GM18517 (cell line): ENCODE measurements around the gene ALG1L2.
"Not testable (repeated sequence)": the region's sequence is repeated elsewhere in the genome, so short reads cannot be mapped to it uniquely, and the experiment has no call there.

ENCODE experiments used
- ATAC-seq: cut with Tn5 transposase; IDR thresholded peaks from one replicate; pipeline ENCODE4 v1.9.1; 2021; ENCODE audit warnings: mild to moderate bottlenecking, moderate library complexity; ENCODE audit not compliant: unreplicated experiment

Gene ALG1L2, protein sequence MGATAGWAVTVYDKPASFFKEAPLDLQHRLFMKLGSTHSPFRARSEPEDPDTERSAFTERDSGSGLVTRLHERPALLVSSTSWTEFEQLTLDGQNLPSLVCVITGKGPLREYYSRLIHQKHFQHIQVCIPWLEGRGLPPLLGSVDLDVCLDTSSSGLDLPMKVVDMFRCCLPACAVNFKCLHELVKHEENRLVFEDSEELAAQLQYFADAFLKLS

DNA sequence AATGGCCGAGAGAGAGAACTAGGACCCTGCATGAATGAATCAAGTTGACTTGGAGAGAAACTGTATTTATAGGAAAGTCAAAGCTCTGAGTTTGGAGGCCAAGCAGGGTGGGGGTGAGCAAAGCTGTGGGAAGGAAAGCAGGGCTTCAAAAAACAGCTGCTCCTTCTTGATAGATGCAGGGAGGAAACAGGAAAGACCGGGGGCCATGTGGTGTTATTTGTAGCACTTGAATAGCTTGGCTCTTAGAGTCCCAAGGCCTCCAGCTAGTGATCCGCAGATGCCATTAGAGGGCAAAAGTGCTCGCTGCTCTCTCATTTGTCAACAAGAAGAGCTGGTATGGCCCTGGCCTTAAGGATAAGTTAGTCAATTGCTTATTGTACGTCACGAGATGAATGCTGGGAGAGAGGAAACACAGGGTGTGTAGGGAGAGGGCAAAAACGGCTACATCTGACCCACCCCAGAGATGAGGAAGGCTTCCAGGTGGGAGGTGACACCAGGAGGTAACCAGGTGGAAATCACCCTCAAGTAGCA lies at the start of gene ALG1L2:
Gene ALG1L2, plus strand, starts transcription at position 481 of the 531 bp plus-strand sequence. CDS start 186 bp downstream, outside the sequence.
- no peak for ATAC-seq

DNA sequence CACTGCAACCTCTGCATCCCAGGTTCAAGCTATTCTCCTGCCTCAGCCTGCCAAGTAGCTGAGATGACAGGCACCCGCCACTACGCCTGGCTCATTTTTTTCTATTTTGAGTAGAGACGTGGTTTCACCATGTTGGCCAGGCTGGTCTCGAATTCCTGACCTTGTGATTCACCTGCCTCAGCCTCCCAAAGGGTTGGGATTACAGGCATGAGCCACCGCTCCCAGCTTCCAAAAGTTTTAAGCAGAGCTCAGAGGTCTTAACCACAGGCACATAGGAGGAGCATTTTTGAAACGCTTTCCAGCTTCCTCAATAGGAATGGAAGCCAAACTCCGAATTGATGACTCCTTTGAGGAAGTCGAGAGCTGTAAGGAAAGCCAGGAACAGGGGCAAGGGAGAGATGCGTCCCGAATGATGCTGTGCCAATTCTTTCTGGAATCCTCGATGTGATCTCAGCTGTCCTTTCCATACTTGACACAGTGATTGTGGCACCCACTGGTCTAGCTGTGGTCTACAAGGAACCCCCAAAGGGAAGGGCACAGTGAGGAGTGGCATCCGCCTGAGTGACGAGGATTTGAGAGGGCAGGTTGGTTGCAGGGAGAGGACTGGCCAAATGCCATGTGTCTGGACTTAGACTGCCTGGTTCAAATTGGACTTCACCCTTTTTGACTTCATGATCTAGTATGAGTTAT lies 44.4 kb upstream of the ALG1L2 start:
- ATAC-seq = not testable (repeated sequence)

DNA sequence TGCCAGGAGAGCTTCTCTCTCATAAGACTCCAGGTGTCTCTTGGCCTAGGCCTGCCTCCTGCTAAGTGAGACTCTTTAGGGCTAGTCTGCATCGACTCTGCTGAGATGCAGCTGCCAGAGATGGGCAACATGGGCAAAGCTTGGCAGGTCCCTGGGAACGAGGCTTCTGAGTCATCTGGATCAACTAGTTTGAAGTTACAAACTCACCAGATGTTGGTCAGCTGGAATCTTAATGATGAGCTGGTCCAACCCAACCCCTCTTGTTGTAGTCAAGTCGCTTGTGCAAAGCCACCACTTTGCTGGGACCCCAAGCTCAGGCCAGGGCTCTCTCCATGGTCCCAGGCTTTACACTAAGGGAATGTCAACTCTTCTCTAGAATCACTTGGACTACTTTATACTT lies 38.9 kb upstream of the ALG1L2 start:
- ATAC-seq = not testable (repeated sequence)

DNA sequence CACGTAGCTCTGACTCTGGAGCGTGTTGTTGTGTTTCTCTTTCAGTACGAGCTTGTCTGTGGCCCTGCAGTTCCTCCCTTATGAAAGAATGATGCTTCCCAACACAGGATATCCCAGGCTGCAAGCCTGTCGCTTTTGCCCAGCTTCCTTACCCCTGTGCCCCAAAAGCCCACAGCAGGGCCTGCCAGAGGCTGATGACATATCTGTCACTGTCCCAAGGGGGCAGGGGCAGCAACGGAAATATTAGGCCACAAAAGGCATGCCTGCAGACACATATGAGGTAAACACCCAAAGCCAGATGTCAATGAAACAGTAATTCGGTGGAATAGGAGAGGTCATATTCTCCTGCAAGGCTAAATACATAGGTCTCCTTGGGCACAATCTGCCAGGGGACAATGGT lies 38.0 kb upstream of the ALG1L2 start:
- ATAC-seq = not testable (repeated sequence)

DNA sequence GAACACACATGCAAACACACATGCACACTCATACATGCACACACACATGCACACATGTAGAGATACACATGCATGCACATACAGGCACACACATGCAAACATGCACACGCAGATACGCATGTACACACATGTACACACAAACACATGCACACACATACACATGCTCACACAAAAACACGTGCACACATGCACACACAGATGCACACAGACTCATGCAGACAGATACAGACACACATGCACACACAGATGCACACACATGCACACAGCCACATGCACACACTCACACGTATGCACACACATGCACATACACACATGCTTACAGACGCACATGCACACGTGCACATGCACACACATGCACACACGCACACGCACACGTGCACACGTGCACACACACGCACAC lies 37.3 kb upstream of the ALG1L2 start:
- ATAC-seq = no peak

DNA sequence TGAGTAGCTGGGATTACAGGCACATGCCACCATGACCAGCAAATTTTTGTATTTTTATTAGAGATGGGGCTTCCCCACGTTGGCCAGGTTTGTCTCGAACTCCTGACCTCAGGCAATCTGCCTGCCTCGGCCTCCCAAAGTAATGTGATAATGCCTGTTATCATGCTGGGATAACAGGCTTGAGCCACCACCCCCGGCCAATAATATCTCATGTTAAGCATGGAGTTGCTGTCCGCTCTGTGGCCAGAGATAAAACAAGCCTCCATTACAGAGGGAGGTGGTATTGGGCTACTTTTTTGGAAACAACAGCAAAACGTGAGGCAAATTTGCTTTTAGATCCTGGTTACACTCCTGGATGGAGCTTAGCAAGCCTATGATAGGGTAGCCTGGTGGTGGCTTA lies 32.9 kb upstream of the ALG1L2 start:
- no peak for ATAC-seq

DNA sequence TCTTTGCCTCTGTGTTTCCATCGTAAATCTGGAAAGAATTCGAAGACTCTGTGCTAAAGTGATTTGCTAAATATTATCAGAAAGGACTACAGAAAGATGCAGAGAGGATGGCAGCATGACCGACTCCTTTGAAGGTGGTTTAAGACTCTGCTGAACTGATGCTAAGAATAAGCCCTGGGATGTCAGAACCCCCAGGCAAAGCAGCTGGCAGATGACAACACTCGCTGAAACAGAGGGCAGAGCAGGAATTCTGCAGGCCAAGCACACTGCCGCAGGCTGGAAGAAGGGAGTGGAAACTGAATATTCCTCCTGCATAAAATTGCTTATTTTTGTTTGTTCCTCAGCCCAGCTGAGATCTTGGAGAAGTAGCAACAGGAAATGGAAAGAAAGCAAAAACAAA lies 29.3 kb upstream of the ALG1L2 start:
- ATAC-seq = not testable (repeated sequence)

DNA sequence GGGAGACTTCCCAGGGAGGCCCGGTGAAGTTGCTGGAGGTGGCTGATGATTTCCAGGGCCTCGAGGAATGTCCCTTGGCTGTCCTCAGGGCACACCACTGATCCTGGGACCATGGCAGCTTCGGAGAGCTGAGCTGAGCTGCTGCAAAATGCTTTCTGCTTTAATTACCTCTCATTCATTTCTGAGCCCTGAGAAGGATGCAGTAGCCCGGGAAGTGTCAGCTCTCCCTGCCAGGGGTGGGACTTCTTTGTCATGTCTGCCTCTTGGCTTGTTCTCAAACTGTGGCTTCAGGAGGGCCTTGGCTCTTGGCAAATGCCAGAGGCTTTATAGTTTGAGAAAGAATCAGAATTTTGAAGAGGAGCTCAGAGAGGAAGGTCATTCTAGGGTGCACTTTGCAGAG lies 28.7 kb upstream of the ALG1L2 start:
- not testable (repeated sequence) for ATAC-seq

DNA sequence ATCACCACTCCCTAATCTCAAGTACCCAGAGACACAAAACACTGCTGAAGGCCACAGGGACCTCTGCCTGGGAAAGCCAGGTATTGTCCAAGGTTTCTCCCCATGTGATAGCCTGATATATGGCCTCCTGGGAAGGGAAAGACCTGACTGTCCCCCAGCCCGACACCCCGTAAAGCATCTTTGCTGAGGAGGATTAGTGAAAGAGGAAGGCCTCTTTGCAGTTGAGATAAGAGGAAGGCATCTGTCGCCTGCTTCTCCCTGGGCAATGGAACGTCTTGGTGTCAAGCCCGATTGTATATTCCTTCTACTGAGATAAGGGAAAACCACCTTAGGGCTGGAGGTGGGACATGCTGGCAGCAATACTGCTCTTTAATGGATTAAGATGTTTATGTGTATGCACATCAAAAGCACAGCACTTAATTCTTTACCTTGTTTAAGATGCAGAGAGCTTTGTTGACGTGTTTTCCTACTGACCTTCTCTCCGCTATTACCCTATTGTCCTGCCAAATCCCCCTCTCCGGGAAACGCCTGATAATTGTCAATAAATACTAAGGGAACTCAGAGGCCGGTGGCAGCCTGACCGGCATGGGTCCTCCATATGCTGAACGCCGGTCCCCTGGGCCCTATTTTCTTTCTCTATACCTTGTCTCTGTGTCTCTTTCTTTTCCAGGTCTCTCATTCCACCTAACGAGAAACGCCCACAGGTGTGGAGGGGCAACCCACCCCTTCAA lies 23.9 kb upstream of the ALG1L2 start:
- ATAC-seq = not testable (repeated sequence)

DNA sequence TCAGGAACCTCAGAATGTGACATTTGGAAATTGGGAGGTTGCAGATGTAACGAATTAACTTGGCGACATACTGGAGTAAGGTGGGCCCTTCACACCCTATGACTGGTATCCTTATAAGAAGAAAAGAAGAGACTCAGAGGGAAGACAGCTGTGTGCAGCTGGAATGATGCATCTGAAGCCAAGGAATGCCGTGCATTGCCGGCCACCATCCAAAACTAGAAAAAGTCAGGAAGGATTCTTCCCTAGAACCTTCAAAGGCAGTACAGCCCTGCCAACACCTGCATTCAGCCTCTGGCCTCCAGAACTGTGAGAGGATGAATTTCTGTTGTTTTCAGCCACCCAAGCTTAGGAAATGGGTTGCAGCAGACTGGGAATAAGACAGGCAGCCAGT lies 23.4 kb upstream of the ALG1L2 start:
- not testable (repeated sequence) for ATAC-seq

DNA sequence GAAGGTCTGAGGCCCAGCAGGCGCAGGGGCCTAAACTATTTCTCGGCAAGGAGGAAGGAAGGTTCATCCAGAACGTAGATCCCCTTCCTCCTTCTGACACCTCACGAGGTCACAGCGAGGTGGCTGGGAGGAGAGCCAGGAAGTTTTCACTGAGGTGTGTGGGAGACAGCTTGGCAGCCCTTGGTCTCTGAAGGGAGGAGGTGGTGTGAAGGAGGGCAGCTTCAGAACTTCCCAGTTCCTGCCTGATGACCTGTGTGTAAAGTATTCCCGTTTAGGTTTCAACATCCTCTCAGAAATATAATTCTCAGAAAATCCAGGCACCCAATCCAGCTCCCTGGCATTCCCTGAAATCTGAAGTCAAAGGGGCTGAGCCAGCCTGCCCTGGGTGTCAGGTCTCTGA lies 22.9 kb upstream of the ALG1L2 start:
- not testable (repeated sequence) for ATAC-seq

DNA sequence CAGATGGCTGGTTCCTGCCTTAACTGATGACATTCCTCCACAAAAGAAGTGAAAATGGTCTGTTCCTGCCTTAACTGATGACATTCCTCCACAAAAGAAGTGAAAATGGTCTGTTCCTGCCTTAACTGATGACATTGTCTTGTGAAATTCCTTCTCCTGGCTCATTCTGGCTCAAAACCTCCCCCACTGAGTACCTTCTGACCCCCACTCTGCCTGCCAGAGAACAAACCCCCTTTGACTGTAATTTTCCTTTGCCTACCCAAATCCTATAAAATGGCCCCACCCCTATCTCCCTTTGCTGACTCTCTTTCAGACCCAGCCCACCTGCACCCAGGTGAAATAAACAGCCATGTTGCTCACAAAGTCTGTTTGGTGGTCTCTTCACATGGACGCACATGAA lies 22.5 kb upstream of the ALG1L2 start:
- ATAC-seq = not testable (repeated sequence)

DNA sequence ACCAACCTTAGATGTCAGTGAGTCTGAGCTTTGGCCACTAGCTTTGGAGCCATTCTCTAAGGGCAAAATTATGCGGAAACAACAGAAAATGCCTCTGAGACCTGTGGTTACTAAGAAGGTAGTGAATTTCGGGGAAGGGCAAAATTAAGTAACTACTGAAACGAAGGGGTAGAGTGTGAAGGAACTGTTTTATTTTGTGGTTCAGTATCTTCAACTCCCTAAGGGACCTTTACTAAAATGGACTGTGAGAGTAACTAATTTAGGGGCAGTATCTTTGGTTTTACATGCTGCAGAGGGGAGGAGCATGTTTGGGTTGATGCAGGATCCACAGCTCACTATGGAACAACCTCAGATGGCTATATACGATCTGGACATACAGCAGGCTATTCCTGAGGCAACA lies 8.0 kb upstream of the ALG1L2 start:
- ATAC-seq = no peak

DNA sequence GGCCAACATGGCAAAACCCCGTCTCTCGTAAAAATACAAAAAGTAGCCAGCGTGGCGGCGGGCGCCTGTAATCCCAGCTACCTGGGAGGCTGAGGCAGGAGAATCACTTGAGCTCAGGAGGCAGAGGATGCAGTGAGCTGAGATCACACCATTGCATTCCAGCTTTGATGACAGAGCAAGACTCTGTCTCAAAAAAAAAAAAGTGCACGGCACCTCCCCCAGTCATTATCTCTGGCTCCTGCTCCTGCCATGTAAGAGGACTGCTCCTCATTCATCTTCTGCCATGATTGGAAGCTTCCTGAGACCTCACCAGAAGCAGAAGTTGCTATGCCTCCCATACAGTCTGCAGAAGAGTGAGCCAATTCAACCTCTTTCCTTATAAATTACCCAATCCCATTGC lies 4.0 kb upstream of the ALG1L2 start:
- ATAC-seq = no peak

DNA sequence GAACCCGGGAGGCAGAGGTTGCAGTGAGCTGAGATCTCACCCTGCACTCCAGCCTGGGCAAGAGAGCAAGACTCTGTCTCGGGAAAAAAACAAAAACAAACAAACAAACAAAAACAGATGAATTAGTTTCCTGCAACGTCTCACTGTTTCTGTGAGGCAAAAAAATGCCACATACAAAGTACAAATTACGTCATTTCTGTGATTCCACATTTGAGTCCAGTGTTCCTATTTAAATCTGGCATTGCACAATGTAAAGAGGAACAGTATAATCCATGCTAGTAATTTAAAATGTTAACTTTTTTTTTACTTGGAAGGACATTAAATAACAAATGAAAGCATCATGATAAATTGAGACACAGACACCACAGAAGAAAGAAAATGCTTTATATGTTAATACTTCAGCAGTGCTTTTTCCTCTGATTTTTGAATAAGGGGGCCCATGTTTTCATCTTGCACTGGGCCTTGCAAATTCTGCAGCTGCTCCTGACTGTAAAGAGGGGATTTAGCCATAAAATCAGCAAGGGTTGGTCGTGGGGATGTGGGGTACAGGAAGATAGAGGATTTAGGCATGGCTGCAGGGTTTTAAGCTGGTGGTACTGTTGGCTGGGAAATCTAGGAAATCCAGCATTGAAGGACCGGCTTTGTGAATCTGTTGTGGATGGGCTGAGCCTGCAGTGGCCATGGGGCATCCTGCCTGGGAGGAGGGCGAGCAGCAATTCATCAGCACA lies 1.9 kb downstream of the ALG1L2 start:
- not testable (repeated sequence) for ATAC-seq

DNA sequence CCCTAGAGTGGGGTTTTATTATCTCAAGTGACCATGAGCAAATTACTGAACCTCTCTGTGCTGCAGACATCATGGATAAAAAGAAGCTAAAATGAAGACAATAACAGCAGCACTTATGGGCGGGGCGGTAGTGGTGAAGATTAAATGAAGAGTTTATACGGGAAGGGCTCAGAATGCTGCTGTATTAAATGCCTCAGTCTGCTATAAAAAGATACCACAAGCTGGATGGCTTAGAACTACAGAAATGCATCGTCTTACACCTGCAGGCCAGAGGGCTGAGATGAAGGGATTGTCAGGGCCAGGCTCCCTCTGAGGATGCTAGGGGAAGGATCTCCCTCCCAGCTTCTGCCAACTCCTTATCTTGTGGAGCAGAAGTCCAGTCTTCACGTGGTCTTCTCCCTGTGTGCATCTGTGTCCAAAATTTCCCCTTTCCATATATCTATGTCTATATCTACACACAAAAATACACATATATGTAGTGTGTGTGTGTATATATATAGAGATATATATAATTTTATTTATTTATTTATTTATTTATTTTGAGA lies 2.9 kb downstream of the ALG1L2 start:
- no peak for ATAC-seq

DNA sequence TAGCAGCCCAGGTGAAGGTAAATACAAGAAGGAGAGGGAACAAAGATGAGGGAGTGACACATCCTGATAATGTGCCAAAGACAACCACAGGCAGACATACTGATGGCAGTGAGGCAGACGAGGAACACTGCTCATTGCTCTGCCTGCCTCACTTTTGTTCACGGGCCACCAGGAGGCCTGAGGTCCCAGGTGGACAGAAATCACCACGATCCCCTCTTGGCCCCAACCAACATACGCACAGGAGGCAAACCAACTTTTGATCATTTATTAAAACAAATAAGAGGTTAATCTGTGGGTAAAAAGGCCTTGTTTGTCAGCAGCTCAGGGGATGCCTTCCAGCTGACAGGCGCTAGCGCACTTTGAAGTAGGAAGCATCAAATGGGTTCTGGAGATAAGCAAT lies 4.2 kb downstream of the ALG1L2 start:
- ATAC-seq = no peak

DNA sequence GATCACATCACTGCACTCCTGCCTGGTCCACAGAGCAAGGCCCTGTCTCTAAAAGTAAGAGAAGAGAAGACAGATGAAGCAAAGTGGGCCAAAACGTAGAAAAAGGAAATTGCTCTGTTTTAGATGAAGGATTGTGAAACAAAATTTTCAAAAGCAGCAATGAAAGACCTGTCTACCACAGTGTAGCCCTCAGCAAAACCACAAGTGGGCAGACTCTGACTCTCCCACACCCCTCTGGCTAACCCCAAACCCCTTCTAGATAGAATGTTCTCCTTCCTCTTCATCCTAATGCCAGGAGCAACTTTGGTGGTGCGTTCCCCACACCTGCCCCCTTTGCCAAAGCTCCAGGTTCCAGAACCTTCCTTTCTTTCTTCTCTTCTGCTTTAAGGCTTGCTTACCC lies 5.0 kb downstream of the ALG1L2 start:
- ATAC-seq = not testable (repeated sequence)

DNA sequence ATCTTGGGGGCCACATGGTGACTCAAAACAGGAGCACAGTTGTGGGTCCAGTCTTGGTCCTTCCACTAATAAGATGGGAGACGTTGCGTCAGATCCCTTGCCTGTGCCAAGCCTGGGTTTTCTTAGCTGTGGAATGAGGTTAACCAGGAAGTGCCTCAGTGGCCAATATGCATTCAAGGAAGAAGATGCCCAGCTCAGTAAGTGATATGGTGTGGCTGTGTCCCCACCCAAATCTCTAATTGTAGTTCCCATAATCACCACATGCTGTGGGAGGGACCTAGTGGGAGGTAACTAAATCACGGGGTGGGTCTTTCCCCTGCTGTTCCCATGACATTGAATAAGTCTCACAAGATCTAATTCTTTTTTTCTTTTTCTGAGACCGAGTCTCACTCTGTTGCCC lies 6.4 kb downstream of the ALG1L2 start:
- ATAC-seq = no peak

DNA sequence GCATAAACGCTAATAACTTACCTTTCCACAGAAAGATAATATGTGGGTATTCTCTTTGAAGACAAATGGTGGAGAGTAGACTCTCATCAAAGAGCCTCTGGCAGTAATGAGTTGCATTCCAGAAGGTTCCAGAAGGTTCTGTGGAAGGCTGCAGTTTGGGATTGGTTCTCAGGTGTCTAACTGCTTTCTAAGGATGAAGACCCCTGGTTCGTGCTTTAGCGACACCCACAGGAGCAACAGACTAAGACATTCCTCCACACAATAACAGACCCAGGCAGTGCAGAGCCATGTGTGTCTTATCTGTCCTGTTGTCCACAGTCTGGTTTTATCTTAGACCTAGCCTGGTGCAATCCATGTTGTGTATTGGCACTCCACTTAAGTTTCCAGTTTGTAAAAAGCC lies 9.1 kb downstream of the ALG1L2 start:
- not testable (repeated sequence) for ATAC-seq

DNA sequence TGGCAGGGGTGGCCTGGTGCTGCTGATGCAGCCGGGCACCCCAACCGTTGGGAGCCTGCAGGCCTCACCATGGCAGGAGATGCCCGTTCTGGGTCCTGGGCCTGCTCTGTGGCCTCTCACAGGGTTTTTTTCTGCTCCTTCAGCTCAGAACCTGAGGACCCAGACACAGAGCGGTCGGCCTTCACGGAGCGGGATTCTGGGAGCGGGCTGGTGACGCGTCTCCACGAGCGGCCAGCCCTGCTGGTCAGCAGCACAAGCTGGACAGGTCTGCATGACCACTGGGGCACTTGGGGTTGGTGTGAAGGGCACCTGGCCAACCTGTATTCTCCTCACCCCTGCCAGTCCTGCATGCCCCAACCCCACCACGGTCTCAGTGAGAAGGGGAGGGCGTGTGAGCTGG lies 10.3 kb downstream of the ALG1L2 start:
- no peak for ATAC-seq
